Vagina (tissue), 2 donors: ENCODE results near the gene SAMD4A.

Experiments
- POLR2AphosphoS5 ChIP-seq, 2 donors: sonication (generic); formaldehyde crosslinking; IDR thresholded peaks; one replicate each; pipeline ENCODE4 v1.9.0; 2017; ENCODE audit warnings: antibody characterized with exemption in 2 of 2, mild to moderate bottlenecking in 2 of 2, low read depth in 1 of 2; ENCODE audit not compliant: insufficient read depth in 1 of 2
- TF ChIP-seq, protein P1 (sequence below), 3 experiments: fragments of 450-650 bp in 2 of 3; fragments of 200-600 bp in 1 of 3; sonication (generic) in 1 of 3; IDR thresholded peaks; one replicate each; pipeline ENCODE4 v1.5.1; 2017 to 2019; ENCODE audit warnings: antibody characterized with exemption in 3 of 3, mild to moderate bottlenecking in 2 of 3, moderate library complexity in 2 of 3

DNA sequence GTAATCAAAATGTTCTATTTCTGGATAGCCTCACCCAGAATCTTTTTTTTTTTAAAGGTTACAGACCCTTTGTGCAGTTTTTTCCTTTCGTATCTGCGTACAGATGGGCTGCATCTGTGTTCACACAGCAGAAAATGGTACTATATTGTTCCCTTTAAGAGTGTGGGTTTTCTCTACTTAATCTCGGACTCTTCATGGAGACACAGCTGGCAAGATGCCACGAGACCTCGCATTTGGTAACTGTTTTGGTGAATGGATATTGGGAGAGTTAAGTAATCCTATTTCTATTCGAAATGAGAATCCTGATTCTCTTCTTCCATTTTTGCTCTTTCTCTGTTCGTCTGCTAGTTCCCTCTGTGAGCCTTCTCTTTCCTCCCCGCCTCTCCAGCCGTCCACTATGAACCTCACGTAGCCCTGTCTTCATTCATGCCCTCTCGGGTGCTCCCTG is 85.7 kb downstream of the SAMD4A start:
- TF ChIP-seq, protein P1, sequence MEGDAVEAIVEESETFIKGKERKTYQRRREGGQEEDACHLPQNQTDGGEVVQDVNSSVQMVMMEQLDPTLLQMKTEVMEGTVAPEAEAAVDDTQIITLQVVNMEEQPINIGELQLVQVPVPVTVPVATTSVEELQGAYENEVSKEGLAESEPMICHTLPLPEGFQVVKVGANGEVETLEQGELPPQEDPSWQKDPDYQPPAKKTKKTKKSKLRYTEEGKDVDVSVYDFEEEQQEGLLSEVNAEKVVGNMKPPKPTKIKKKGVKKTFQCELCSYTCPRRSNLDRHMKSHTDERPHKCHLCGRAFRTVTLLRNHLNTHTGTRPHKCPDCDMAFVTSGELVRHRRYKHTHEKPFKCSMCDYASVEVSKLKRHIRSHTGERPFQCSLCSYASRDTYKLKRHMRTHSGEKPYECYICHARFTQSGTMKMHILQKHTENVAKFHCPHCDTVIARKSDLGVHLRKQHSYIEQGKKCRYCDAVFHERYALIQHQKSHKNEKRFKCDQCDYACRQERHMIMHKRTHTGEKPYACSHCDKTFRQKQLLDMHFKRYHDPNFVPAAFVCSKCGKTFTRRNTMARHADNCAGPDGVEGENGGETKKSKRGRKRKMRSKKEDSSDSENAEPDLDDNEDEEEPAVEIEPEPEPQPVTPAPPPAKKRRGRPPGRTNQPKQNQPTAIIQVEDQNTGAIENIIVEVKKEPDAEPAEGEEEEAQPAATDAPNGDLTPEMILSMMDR (IDR thresholded peaks at IDR 0.05) = no peak
- no peak for TF ChIP-seq POLR2AphosphoS5 (IDR thresholded peaks at IDR 0.05; ENCODE audit: insufficient read depth in 1 of 2, low read depth in 1 of 2)
